HL-60/S4 treated with phorbol 12-myristate 13-acetate at 8.2 ng/mL for 4 days and 3 days (cell line): ENCODE results near the gene NKD2.

Experiments used
- in situ Hi-C: fragments of 300-500 bp; cut with MboI; formaldehyde crosslinking; loops from 2 replicates; pipeline ENCODE4 v1.15.0; 2022; ENCODE audit warnings: low sequenced_read_pairs

Gene NKD2

GRCh38 chr5:978054-978453 is 30.5 kb upstream of the NKD2 start:
- in situ Hi-C loops: no loop called here

DNA sequence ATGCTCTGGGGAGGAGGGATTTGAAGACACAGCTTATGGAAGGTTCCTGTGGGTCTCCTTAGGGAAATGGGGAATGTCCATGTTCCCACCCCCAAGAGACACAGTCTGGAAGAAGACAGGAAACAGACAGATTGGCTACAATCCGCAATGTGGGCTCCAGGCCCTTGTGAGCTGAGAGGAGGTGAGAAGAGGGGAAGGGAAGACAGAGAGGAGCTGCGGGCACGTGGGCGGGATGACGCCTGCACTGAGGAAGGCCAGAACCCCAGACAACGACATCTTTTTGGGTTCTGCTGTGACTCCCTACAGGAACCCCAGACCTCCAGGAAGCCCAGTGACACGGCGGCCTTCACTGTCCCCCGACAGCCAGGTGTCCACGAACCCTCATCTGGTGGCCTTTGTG is 29.9 kb upstream of the NKD2 start:
- in situ Hi-C loops: no loop called here

GRCh38 chr5:979100-979817 is 29.3 kb upstream of the NKD2 start:
- in situ Hi-C loops: no loop called here

- in situ Hi-C loops: no loop called here
Measured at GRCh38 chr5:980001-980588, 28.5 kb upstream of the NKD2 start.

DNA sequence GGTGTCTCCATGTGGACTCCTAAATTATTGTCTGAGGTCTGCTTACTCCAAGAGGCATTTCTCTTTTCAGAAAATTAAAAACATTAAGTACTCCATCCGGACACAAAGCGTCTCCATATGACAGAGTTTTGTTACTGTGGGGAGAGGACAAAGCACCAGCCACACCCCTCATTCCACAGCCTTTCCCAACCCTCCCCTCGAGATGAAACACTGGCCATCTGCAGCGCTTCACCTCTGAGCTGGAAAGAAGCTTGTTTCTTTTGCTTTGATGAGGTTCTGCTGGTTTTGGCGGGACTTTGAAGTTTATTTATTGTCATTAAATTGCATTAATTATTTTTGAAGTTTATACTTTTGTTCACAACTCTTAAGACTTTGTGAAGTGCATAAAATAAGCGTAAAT is 27.6 kb upstream of the NKD2 start:
- in situ Hi-C loops: no loop called here

DNA sequence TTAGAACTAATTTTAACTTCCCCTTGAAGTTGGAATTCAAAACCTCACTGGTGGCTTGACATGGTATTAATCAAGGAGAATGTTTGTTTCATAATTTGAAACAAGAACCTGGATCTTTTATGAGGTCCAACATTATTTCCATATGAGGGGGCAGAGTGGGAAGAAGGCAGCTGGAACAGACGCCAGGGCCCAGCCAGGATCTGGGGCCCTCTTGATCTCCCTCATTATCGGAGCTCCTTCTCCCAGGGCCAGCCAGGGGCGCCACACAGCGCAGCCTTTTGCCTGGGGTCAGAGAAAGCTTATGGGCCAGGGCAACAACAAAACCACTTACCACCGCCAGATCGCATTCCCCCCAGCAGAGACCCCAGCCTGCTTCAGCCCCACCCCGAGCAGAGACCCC is 27.1 kb upstream of the NKD2 start:
- in situ Hi-C loops: no loop called here

DNA sequence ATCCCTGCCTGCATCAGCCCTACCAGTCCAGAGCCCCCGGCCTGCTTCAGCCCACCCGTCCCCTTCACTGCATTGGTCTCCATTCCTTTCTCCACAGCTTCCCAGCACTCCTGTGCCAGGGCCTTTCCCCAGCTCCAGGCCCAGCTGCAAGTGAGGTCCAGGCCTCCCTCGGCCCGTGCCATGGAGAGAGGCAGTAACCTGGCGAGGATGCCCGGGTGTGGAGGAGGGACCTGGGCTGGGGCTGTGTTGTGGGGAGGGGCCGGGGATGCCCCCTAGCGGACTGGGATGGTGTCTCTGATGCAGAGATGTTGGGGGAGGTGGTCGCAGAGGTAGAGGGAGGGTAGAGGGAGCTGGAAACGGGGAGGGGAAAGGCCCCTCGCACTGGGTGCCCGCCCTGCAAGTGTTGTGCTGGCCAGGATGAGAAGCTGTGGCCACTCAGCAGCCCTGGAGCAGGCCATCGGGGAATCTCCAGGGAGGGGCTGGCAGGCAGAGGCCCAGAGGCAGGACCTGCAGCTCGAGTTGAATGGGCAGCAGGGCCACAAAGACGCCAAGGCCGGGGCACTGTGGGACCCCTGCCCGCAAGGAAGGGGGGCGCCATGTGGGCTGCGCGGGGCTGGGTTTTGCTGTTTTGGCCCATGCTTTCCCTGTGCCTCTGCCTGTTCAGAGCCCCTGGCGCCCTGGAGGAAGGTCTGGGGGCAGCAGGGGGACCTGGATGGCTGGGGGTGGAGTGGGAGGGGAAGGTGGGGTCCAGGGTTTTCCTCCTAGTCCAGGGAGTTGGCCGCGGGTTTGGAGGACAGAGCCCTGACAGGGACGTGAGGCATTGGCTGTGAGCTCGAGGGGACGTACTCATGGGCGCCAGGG is 26.0 kb upstream of the NKD2 start:
- in situ Hi-C loops: no loop called here

DNA sequence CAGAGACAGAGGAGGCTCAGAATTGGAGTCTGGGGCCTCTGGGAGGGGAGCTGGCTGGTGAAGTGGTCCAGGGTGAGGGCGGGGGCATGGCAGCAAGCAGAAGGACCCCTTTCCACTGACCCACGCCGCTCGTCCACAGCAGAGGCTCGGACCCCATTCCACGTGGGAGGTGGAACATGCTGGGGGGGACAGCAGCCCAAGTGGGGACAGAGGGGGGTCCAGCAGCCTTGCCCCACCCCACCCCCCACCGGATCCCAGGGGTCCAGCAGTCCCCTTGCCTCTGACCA is 25.4 kb upstream of the NKD2 start:
- in situ Hi-C loops: no loop called here

- in situ Hi-C loops: no loop called here
Measured at GRCh38 chr5:983568-983967, 25.0 kb upstream of the NKD2 start.

GRCh38 chr5:984774-985173 is 23.8 kb upstream of the NKD2 start:
- in situ Hi-C loops: no loop called here

DNA sequence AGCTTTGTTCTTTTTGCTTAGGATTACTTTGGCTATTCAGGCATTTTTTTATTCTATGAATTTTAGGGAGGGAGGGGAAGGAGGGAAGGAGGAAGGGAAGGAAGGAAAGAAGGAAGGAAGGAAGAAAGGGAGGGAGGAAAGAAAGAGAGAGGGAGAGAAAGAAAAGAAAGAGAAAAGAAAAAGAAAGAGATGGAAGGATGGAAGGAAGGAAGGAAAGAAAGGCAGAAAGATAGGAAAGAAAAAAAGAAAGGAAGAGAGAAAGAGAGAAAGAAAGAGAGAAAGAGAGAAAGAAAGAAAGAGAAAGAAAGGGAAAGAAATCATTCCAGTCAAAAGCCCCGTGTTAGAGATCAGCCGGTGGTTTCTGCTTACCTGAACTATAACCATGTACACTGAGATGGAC is 20.8 kb upstream of the NKD2 start:
- in situ Hi-C loops: no loop called here

- in situ Hi-C loops: no loop called here
Measured at GRCh38 chr5:988322-988721, 20.3 kb upstream of the NKD2 start.

GRCh38 chr5:989961-990530 is 18.6 kb upstream of the NKD2 start:
- in situ Hi-C loops: no loop called here

- in situ Hi-C loops: no loop called here
Measured at GRCh38 chr5:991472-992267, 16.9 kb upstream of the NKD2 start.

DNA sequence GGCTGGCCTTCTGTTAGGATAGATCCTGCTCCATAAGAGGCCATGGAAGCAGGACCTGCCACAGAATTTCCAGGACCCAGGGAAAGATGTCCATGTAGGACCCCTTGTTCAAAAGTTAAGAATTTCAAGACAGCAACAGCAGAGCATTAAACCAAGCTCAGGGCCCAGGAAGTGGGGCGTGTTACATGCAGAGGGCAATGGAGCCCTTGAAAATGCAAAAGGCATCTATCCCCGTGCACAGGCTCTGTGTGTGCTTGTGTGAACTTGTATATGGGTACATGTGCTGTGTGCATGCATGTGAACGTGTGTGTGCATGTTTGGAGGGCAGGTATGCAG is 14.4 kb upstream of the NKD2 start:
- in situ Hi-C loops: no loop called here

- in situ Hi-C loops: no loop called here
Measured at GRCh38 chr5:994821-995220, 13.8 kb upstream of the NKD2 start.

DNA sequence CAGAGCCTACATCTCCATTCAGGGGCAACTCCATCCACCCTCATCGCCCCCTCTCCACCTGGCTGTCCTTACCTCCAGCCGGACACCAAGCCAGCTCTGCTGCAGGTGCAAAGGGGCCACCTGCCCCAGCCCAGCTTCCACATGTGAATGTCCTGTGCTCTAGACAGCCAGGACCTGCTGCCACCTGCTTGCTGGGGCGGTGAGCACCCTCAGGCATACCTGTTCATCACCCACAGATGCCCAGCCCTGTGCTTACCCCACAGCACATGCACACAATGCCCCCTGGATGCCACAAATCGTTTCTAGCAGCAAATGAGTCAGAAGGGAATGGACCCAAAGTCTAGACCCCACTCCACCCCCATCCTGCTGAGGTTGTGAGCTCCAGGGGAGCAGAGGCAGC is 13.3 kb upstream of the NKD2 start:
- in situ Hi-C loops: no loop called here

- in situ Hi-C loops: no loop called here
Measured at GRCh38 chr5:997001-997474, 11.6 kb upstream of the NKD2 start.

DNA sequence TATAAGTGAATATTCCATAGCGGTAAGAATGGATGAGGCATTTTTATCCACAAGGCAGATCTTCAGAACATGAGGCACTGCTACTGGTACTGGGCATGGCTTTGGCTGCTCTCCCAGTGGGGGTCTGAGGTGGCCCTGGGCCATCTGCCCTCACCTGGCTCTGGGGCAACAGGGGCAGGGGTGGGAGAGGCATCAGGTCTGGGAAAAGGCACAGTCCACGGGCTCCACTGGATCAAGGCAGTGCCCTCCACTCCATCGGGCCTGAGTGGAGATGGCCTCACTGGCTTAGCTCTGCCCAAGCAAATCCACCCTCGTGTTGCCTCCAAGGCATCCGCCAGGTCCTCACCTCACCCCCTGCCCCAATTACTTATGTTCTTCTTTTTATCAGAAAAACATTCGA is 10.9 kb upstream of the NKD2 start:
- in situ Hi-C loops: no loop called here

DNA sequence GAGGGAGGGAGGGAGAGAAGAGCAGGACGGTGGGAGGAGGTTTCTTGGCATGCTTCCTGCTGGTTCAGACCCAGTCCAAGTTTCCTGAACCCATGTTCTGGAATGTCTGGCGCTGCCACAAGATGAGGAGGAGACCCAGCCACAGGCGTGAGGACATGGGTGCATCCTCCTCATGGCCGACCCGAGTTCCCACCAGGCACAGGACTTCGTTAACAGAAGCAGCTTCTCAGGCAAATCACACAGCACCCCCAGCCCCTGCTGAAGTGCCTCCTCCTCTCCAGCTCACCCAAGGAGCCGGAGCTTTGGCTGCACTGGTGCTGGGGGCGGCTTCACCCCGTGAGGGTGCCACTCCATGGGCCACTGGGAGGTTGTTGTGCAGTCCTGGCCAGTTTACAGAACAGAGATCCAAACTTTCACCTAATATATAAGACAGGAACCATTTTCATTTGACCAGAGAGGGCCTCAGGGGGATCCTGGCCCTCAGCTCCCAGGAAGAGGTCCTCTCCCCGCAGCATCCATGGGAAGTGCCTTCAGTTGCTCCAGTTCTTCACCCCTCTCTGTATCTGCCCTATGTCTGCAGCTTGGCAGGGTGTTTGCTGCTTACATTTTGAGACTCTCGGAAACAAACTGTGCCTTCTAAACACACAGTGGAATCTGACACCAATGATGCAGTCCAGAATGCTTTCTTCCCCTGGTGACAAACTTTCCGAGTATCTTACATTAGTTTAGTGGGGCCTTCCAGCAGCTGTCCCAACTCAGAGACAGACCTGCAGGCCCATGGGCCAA is 10.2 kb upstream of the NKD2 start:
- in situ Hi-C loops: no loop called here
